GM23338 (cell line): ENCODE data around the gene VPS54. TPM values are rescaled to one million over a fixed set of nuclear protein-coding genes. Genes with fewer than 3 reads are reported as not detected.

Experiments used
- ATAC-seq: fragments of 200-7000 bp; cut with Tn5 transposase; 3 replicates; pipeline ENCODE4 v1.9.1; 2020
- DNase-seq: peaks from one replicate; pipeline ENCODE4 v3.0.0-alpha.2; 2015; ENCODE audit warnings: low spot score
- H2AFZ ChIP-seq: fragments of 200-600 bp; sonication (generic); 2 replicates; pipeline ENCODE4 v1.8.0; 2016; ENCODE audit warnings: antibody characterized with exemption, mild to moderate bottlenecking, moderate library complexity
- H3F3A ChIP-seq: fragments of 200-600 bp; sonication (generic); replicated peaks from 2 replicates; pipeline ENCODE4 v1.8.0; 2017; ENCODE audit warnings: antibody characterized with exemption, mixed run types, low read depth
- H3K27ac ChIP-seq: fragments of 200-600 bp; sonication (generic); 2 replicates; pipeline ENCODE4 v1.6.1; 2016; ENCODE audit warnings: low read depth
- H3K27me3 ChIP-seq: fragments of 200-600 bp; sonication (generic); 2 replicates; pipeline ENCODE4 v1.8.0; 2016; ENCODE audit warnings: mild to moderate bottlenecking, mixed run types, moderate library complexity; ENCODE audit not compliant: insufficient read depth
- H3K36me3 ChIP-seq: fragments of 200-600 bp; sonication (generic); 2 replicates; pipeline ENCODE4 v1.8.0; 2016; ENCODE audit warnings: mild to moderate bottlenecking; ENCODE audit not compliant: insufficient read depth
- H3K4me1 ChIP-seq: fragments of 200-600 bp; sonication (generic); 2 replicates; pipeline ENCODE4 v1.8.0; 2016; ENCODE audit warnings: mild to moderate bottlenecking, moderate library complexity; ENCODE audit not compliant: insufficient read depth
- H3K4me2 ChIP-seq: fragments of 200-600 bp; sonication (generic); 2 replicates; pipeline ENCODE4 v1.7.1; 2017; ENCODE audit warnings: mixed run types
- H3K4me3 ChIP-seq: fragments of 200-600 bp; sonication (generic); 2 replicates; pipeline ENCODE4 v1.6.1; 2016; ENCODE audit warnings: mixed run types
- H3K79me2 ChIP-seq: fragments of 200-600 bp; sonication (generic); replicated peaks from 2 replicates; pipeline ENCODE4 v1.8.0; 2017; ENCODE audit warnings: mild to moderate bottlenecking; ENCODE audit not compliant: insufficient read depth
- H3K9me2 ChIP-seq: fragments of 200-600 bp; sonication (generic); 2 replicates; pipeline ENCODE4 v1.8.0; 2017; ENCODE audit not compliant: insufficient read depth
- H4K20me1 ChIP-seq: fragments of 200-600 bp; sonication (generic); replicated peaks from 2 replicates; pipeline ENCODE4 v1.8.0; 2017; ENCODE audit warnings: mild to moderate bottlenecking; ENCODE audit not compliant: insufficient read depth
- H3K27ac Mint-ChIP-seq: 2 replicates; pipeline ENCODE4 v1.8.0; 2020; ENCODE audit warnings: inconsistent platforms, mild to moderate bottlenecking, moderate library complexity, mixed read lengths
- H3K27me3 Mint-ChIP-seq: 3 replicates; pipeline ENCODE4 v1.8.0; 2022; ENCODE audit warnings: low read depth, mild to moderate bottlenecking, moderate library complexity, mixed read lengths, inconsistent platforms; ENCODE audit not compliant: insufficient read depth, poor library complexity
- H3K36me3 Mint-ChIP-seq: 3 replicates; pipeline ENCODE4 v1.8.0; 2021; ENCODE audit warnings: low read depth, mild to moderate bottlenecking, inconsistent platforms, moderate library complexity, mixed read lengths
- H3K4me1 Mint-ChIP-seq: 3 replicates; pipeline ENCODE4 v1.8.0; 2020; ENCODE audit warnings: mild to moderate bottlenecking, inconsistent platforms, mixed read lengths
- H3K4me3 Mint-ChIP-seq: 3 replicates; pipeline ENCODE4 v1.8.0; 2021; ENCODE audit warnings: moderate library complexity, mild to moderate bottlenecking, inconsistent platforms, mixed read lengths
- H3K9me3 Mint-ChIP-seq: 3 replicates; pipeline ENCODE4 v1.8.0; 2020; ENCODE audit warnings: moderate library complexity, mild to moderate bottlenecking, inconsistent platforms, mixed read lengths
- CREB1 ChIP-seq: fragments of 250-450 bp; sonication (Bioruptor Pico); IDR thresholded peaks from 2 replicates; pipeline ENCODE4 v1.5.0; 2020; ENCODE audit warnings: low read depth, mild to moderate bottlenecking, moderate library complexity
- EZH2 ChIP-seq: fragments of 200-600 bp; sonication (generic); IDR thresholded peaks from one replicate; pipeline ENCODE4 v1.8.0; 2017; ENCODE audit warnings: antibody characterized with exemption, mild to moderate bottlenecking, low read depth; ENCODE audit not compliant: unreplicated experiment
- EZH2phosphoT487 ChIP-seq: fragments of 200-600 bp; sonication (generic); IDR thresholded peaks from one replicate; pipeline ENCODE4 v1.8.1; 2018; ENCODE audit warnings: antibody characterized with exemption; ENCODE audit not compliant: unreplicated experiment
- JUNB ChIP-seq: IDR thresholded peaks from one replicate; pipeline ENCODE4 v1.6.1; 2016; ENCODE audit warnings: antibody characterized with exemption; ENCODE audit not compliant: unreplicated experiment
- NANOG ChIP-seq: IDR thresholded peaks from 2 replicates; pipeline ENCODE4 v1.6.1; 2016; ENCODE audit warnings: antibody characterized with exemption, borderline replicate concordance
- POLR2AphosphoS5 ChIP-seq: IDR thresholded peaks from 2 replicates; pipeline ENCODE4 v1.6.1; 2016; ENCODE audit warnings: antibody characterized with exemption, low read depth
- STAT1 ChIP-seq: IDR thresholded peaks from one replicate; pipeline ENCODE4 v1.6.1; 2016; ENCODE audit warnings: antibody characterized with exemption; ENCODE audit not compliant: unreplicated experiment
- ZNF114 ChIP-seq: fragments of 250-450 bp; sonication (Bioruptor Pico); IDR thresholded peaks from 2 replicates; pipeline ENCODE4 v1.5.0; 2020; ENCODE audit warnings: mild to moderate bottlenecking, moderate library complexity
- ZNF331 ChIP-seq: fragments of 250-450 bp; sonication (Bioruptor Pico); IDR thresholded peaks from 2 replicates; pipeline ENCODE4 v1.5.0; 2020; ENCODE audit warnings: low read depth, mild to moderate bottlenecking, moderate library complexity
- polyA plus RNA-seq: library from polyadenylated mRNA; unstranded; fragments of >200 nt; fragmentation: Nextera tagmentation; extraction: Ambion mirVana; gene quantifications from 2 replicates; pipeline ENCODE4 v1.2.1, GENCODE V29; 2016
- total RNA-seq: library from RNA; depleted of rRNA; stranded (reverse); fragments of >200 nt; shearing (Covaris generic); gene quantifications from 2 replicates; pipeline ENCODE4 v1.2.3, GENCODE V29; 2014
- TF ChIP-seq, protein P1 (sequence below): IDR thresholded peaks from one replicate; pipeline ENCODE4 v1.6.1; 2018; ENCODE audit warnings: antibody characterized with exemption; ENCODE audit not compliant: unreplicated experiment
- TF ChIP-seq, protein P2 (sequence below), 2 experiments: fragments of 200-600 bp in 1 of 2; sonication (generic) in 1 of 2; conservative IDR thresholded peaks; 2 replicates each; pipeline versions ENCODE4 v1.5.1 to v1.6.1; 2016 to 2017; ENCODE audit warnings: antibody characterized with exemption in 2 of 2, low read depth in 2 of 2, mild to moderate bottlenecking in 2 of 2, moderate library complexity in 1 of 2
- TF ChIP-seq, protein P3 (sequence below): fragments of 250-450 bp; sonication (Bioruptor Pico); IDR thresholded peaks from 2 replicates; pipeline ENCODE4 v1.5.0; 2020; ENCODE audit warnings: mild to moderate bottlenecking, moderate library complexity
- TF ChIP-seq, protein P4 (sequence below): IDR thresholded peaks from 2 replicates; pipeline ENCODE4 v1.6.1; 2016; ENCODE audit warnings: antibody characterized with exemption

VPS54 gene
- total and polyA plus RNA-seq, 2 experiments from 2014 or later: 6.6 to 17.0 TPM

DNA sequence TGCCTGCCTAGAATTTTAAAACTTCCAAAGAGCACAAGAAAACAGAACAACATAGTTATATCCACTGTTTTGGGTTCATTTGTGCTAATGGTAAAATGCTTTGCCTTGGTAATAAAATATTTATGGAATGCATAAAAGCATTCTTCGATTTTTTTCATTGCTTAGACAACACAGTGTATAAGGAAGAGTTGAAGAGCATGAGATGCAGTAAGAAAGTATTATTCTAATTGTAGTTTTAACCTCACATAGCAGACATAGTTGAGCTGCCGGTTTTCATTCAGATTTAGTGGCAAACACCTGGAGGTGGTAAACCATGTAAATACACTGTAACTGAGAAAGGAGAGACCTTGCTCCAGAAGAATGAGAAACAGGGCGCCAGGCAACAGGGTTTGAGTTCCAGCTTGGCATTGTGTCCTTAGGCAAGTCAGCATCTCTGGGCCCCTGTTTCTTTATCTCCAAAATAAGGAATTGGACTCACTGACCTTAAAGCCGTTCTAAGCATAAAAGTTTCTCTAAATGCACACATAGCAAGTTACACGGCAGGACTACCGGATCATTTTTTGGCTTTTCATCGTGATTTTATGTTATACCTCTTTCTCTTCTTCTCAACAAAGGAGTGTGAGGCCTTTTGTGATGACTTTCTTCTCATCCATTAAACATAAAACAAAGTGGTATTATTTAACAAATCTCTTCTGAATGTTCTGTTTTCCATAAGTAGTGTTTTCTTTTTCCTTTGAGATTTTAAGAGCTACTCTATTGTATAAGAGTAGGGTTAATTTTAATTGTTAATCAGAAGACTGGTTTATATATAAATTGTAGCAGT lies 169.6 kb downstream of the VPS54 start:
- H3K4me3 Mint-ChIP-seq: peak overlapping the region; percentile 67
- Histone ChIP-seq H3K27me3 (no peaks in the 10 kb centered on the region), H3K36me3 (no peaks in the 10 kb centered on the region), H3K4me2 (peak overlapping the region; percentile 63), H3K4me1 (peaks cover 58% of the 10 kb centered on the region), H3F3A (no peaks in the 10 kb centered on the region), H3K9me2 (no peaks in the 10 kb centered on the region), H2AFZ (no peak overlapping the region), H4K20me1 (peaks cover 5% of the 10 kb centered on the region; the same call in 1 of the 2 replicates), H3K4me3 (peak overlapping the region; percentile 43), H3K27ac (peak overlapping the region; percentile 98), H3K79me2 (peaks cover 91% of the 10 kb centered on the region)
- ATAC-seq (peak; percentile 84), DNase-seq (peak; percentile 92)
- H3K27ac Mint-ChIP-seq: peak overlapping the region; percentile 97
- H3K9me3 Mint-ChIP-seq: no peaks in the 10 kb centered on the region; the same call in 2 of the 3 replicates
- H3K36me3 Mint-ChIP-seq: peaks cover 40% of the 10 kb centered on the region
- TF ChIP-seq, protein P1, sequence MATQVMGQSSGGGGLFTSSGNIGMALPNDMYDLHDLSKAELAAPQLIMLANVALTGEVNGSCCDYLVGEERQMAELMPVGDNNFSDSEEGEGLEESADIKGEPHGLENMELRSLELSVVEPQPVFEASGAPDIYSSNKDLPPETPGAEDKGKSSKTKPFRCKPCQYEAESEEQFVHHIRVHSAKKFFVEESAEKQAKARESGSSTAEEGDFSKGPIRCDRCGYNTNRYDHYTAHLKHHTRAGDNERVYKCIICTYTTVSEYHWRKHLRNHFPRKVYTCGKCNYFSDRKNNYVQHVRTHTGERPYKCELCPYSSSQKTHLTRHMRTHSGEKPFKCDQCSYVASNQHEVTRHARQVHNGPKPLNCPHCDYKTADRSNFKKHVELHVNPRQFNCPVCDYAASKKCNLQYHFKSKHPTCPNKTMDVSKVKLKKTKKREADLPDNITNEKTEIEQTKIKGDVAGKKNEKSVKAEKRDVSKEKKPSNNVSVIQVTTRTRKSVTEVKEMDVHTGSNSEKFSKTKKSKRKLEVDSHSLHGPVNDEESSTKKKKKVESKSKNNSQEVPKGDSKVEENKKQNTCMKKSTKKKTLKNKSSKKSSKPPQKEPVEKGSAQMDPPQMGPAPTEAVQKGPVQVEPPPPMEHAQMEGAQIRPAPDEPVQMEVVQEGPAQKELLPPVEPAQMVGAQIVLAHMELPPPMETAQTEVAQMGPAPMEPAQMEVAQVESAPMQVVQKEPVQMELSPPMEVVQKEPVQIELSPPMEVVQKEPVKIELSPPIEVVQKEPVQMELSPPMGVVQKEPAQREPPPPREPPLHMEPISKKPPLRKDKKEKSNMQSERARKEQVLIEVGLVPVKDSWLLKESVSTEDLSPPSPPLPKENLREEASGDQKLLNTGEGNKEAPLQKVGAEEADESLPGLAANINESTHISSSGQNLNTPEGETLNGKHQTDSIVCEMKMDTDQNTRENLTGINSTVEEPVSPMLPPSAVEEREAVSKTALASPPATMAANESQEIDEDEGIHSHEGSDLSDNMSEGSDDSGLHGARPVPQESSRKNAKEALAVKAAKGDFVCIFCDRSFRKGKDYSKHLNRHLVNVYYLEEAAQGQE: no peak
- TF ChIP-seq, protein P2, sequence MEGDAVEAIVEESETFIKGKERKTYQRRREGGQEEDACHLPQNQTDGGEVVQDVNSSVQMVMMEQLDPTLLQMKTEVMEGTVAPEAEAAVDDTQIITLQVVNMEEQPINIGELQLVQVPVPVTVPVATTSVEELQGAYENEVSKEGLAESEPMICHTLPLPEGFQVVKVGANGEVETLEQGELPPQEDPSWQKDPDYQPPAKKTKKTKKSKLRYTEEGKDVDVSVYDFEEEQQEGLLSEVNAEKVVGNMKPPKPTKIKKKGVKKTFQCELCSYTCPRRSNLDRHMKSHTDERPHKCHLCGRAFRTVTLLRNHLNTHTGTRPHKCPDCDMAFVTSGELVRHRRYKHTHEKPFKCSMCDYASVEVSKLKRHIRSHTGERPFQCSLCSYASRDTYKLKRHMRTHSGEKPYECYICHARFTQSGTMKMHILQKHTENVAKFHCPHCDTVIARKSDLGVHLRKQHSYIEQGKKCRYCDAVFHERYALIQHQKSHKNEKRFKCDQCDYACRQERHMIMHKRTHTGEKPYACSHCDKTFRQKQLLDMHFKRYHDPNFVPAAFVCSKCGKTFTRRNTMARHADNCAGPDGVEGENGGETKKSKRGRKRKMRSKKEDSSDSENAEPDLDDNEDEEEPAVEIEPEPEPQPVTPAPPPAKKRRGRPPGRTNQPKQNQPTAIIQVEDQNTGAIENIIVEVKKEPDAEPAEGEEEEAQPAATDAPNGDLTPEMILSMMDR (conservative IDR thresholded peaks at IDR 0.05; ENCODE audit: low read depth in 2 of 2): no peak
- TF ChIP-seq EZH2 (no peak), ZNF331 (CRISPR knock-in tag) (no peak), POLR2AphosphoS5 (no peak), JUNB (no peak), ZNF114 (no peak), CREB1 (CRISPR knock-in tag) (no peak), STAT1 (no peak), NANOG (peak; percentile 83), EZH2phosphoT487 (no peak)
- TF ChIP-seq, protein P3, sequence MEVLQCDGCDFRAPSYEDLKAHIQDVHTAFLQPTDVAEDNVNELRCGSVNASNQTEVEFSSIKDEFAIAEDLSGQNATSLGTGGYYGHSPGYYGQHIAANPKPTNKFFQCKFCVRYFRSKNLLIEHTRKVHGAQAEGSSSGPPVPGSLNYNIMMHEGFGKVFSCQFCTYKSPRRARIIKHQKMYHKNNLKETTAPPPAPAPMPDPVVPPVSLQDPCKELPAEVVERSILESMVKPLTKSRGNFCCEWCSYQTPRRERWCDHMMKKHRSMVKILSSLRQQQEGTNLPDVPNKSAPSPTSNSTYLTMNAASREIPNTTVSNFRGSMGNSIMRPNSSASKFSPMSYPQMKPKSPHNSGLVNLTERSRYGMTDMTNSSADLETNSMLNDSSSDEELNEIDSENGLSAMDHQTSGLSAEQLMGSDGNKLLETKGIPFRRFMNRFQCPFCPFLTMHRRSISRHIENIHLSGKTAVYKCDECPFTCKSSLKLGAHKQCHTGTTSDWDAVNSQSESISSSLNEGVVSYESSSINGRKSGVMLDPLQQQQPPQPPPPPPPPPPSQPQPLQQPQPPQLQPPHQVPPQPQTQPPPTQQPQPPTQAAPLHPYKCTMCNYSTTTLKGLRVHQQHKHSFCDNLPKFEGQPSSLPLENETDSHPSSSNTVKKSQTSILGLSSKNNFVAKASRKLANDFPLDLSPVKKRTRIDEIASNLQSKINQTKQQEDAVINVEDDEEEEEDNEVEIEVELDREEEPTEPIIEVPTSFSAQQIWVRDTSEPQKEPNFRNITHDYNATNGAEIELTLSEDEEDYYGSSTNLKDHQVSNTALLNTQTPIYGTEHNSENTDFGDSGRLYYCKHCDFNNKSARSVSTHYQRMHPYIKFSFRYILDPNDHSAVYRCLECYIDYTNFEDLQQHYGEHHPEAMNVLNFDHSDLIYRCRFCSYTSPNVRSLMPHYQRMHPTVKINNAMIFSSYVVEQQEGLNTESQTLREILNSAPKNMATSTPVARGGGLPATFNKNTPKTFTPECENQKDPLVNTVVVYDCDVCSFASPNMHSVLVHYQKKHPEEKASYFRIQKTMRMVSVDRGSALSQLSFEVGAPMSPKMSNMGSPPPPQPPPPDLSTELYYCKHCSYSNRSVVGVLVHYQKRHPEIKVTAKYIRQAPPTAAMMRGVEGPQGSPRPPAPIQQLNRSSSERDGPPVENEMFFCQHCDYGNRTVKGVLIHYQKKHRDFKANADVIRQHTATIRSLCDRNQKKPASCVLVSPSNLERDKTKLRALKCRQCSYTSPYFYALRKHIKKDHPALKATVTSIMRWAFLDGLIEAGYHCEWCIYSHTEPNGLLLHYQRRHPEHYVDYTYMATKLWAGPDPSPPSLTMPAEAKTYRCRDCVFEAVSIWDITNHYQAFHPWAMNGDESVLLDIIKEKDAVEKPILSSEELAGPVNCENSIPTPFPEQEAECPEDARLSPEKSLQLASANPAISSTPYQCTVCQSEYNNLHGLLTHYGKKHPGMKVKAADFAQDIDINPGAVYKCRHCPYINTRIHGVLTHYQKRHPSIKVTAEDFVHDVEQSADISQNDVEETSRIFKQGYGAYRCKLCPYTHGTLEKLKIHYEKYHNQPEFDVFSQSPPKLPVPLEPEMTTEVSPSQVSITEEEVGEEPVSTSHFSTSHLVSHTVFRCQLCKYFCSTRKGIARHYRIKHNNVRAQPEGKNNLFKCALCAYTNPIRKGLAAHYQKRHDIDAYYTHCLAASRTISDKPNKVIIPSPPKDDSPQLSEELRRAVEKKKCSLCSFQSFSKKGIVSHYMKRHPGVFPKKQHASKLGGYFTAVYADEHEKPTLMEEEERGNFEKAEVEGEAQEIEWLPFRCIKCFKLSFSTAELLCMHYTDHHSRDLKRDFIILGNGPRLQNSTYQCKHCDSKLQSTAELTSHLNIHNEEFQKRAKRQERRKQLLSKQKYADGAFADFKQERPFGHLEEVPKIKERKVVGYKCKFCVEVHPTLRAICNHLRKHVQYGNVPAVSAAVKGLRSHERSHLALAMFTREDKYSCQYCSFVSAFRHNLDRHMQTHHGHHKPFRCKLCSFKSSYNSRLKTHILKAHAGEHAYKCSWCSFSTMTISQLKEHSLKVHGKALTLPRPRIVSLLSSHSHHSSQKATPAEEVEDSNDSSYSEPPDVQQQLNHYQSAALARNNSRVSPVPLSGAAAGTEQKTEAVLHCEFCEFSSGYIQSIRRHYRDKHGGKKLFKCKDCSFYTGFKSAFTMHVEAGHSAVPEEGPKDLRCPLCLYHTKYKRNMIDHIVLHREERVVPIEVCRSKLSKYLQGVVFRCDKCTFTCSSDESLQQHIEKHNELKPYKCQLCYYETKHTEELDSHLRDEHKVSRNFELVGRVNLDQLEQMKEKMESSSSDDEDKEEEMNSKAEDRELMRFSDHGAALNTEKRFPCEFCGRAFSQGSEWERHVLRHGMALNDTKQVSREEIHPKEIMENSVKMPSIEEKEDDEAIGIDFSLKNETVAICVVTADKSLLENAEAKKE (CRISPR knock-in tag): peak; percentile 76; the same call in 1 of the 2 replicates
- TF ChIP-seq, protein P4, sequence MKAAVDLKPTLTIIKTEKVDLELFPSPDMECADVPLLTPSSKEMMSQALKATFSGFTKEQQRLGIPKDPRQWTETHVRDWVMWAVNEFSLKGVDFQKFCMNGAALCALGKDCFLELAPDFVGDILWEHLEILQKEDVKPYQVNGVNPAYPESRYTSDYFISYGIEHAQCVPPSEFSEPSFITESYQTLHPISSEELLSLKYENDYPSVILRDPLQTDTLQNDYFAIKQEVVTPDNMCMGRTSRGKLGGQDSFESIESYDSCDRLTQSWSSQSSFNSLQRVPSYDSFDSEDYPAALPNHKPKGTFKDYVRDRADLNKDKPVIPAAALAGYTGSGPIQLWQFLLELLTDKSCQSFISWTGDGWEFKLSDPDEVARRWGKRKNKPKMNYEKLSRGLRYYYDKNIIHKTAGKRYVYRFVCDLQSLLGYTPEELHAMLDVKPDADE: no peak
- H3K27me3 Mint-ChIP-seq: peaks cover 3% of the 10 kb centered on the region
- H3K4me1 Mint-ChIP-seq: peaks cover 84% of the 10 kb centered on the region
